Measurements from ENCODE around the gene LRRC8C.

LRRC8C gene

DNA sequence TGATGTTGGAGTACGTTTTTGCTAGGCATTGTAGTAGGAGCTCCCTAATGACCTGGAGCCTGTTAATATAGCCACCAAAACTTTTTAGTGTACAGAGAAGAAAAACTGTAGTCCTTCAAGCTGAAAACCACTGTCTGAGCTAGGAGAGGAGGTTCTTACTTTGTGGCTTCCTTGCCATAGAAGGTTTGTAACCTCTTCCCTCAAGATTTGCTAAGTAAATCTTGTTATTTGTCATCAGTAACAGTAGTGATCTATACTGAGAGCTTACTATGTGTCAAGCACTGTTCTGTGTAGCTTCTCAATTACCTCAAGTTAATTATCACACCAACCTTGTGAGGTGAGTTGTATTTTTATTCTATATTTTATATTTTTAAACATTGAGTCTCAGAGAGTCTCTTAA is 21.2 kb upstream of the LRRC8C start:
- H3K4me3 ChIP-seq (ENCODE audit: low read length) = no peak overlapping the region
- DNase-seq (ENCODE audit: low read depth) = no peak
- TF ChIP-seq, protein P1, sequence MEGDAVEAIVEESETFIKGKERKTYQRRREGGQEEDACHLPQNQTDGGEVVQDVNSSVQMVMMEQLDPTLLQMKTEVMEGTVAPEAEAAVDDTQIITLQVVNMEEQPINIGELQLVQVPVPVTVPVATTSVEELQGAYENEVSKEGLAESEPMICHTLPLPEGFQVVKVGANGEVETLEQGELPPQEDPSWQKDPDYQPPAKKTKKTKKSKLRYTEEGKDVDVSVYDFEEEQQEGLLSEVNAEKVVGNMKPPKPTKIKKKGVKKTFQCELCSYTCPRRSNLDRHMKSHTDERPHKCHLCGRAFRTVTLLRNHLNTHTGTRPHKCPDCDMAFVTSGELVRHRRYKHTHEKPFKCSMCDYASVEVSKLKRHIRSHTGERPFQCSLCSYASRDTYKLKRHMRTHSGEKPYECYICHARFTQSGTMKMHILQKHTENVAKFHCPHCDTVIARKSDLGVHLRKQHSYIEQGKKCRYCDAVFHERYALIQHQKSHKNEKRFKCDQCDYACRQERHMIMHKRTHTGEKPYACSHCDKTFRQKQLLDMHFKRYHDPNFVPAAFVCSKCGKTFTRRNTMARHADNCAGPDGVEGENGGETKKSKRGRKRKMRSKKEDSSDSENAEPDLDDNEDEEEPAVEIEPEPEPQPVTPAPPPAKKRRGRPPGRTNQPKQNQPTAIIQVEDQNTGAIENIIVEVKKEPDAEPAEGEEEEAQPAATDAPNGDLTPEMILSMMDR (IDR thresholded peaks at IDR 0.05; ENCODE audit: insufficient read depth, low read depth, low read length, missing control alignments) = no peak

DNA sequence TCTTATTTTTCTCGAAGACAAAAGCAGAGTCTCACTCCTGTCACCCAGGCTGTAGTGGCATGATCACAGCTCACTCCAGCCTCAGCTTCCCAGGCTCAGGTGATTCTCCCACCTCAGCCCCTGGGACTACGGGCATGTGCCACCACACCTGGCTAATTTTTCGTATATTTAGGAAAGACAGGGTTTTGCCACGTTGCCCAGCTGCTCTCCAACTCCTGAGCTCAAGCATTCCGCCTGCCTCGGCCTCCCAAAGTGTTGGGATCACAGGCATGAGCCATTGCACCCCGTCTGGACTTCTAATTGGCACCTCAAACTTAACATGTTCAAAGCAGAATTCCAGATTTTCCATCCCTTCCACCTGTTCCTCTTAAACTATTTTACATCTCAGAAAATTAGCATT is 19.0 kb upstream of the LRRC8C start:
- DNase-seq (ENCODE audit: low read depth) = no peak
- H3K4me3 ChIP-seq (ENCODE audit: low read length) = no peak overlapping the region
- TF ChIP-seq, protein P1 (IDR thresholded peaks at IDR 0.05; ENCODE audit: insufficient read depth, low read depth, low read length, missing control alignments) = no peak

DNA sequence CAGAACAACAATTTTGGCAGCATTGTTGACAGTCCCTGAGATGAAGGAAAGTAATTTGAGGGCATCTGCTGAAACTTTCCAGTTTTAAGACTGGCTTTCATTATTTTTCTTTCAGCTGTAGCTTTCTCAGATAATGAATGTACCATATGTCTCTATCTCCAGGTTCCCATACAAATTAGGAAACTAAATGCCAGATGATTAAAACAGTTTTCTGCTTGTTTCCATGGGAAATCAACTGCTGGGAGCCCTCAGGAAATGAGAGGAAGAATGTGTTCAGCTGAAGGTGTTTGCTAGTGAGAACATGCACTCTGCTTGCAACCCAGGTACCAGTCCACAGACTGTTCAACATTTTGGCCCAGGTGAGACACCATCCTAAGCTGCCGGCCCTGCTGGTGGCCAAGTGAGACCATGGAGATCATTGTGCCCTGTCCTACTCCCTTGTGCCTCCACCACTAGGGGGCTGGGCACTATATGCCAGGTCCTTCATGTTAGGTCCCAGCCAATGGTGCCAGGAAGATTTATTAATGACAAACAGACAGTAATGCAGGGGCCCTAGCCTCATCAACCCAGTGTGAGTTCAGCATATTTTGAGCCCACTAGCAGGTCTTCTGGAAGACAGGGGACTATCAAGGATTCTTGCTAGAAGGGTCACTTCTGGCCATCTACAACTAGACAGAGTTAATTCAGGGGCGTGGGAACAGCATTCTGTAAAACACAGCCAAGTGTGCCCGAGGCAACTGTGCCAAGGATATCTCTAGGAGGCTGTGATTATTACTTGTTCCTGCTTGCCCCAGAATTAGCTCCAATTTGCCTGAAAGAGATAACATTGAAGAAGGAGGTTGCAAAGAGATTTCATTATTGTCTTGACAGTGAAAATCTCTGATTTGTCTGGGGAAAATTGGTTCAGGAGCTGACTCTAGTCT is 17.0 kb upstream of the LRRC8C start:
- TF ChIP-seq, protein P1 (IDR thresholded peaks at IDR 0.05; ENCODE audit: insufficient read depth, low read depth, low read length, missing control alignments) = peak; percentile 42
- peak; percentile 82 for DNase-seq (ENCODE audit: low read depth)
- H3K4me3 ChIP-seq (ENCODE audit: low read length) = no peak overlapping the region

DNA sequence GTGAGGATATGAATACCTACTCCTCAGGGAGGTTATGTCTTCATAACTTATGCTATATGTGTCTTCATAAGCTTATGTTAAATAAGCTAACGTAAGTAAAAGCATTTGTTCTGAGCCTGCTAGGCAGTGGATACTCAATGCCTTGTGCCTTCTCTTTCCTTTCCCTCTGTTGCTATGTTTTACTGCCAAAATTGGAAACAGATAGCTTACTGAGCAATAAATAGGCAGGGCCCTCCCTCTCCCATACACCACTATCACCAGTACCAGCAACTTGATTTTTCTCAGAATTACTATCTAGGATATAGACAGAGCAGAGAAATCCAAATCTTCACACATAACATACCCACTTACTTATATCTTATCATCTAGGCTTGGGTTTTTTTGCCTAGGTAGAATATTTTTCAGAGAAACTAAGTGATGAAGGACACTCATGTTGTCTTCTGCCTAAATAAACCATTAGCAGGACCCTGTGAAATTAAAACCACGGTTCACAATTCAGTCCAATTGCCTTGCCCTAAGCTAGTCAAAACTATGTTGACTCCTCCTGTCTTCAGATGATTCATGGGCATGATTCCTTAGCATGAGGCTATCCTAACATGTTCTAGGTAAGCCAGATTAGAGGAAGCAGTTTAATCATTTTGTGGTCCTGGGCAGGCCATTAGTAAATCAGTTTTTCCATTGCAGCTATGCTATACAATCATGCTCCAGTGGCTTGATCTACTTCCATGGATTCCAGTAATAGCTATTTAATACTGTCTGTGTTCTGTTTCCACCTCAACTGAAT is 15.9 kb upstream of the LRRC8C start:
- no peak overlapping the region for H3K4me3 ChIP-seq (ENCODE audit: low read length)
- TF ChIP-seq, protein P1 (IDR thresholded peaks at IDR 0.05; ENCODE audit: insufficient read depth, low read depth, low read length, missing control alignments) = no peak
- DNase-seq (ENCODE audit: low read depth) = peak; percentile 83

DNA sequence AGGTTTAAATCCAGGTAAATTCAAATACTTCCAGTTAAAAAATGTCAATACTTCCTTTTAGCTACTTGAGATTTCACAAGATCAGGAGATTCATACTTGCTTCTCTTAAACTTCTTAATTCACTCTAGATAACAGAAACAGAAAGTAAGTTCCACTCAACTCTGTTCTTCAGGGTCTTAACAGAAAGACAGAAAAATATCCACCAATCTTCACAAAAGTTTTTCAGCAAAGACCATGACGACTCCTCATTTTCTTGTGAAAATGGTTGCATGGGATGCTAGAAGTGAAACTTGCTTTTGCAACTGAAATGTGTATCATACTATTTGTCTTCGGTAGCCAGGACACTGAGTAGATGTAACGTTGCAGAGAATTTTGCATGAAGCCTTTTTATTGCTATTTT is 12.3 kb upstream of the LRRC8C start:
- H3K4me3 ChIP-seq (ENCODE audit: low read length) = no peak overlapping the region
- TF ChIP-seq, protein P1 (IDR thresholded peaks at IDR 0.05; ENCODE audit: insufficient read depth, low read depth, low read length, missing control alignments) = no peak
- no peak for DNase-seq (ENCODE audit: low read depth)

DNA sequence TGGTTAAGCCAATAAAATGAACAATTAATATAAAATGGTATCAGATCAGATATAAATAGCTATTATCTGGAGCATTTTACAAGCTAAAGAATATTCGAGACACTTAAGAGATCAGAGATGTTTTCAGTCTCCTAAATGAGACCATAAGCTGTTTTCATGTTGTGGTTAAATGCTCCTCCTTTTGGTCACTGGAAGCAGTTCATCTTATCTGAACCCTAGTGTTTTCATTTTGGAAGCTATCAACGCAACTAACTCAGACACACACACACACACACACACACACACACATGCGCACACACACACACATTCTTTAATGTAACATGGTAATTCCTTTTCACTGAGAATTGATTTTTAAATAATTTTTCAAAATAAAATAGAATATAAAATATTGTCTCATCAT is 10.0 kb upstream of the LRRC8C start:
- TF ChIP-seq, protein P1 (IDR thresholded peaks at IDR 0.05; ENCODE audit: insufficient read depth, low read depth, low read length, missing control alignments) = peak; percentile 32
- peak; percentile 21 for DNase-seq (ENCODE audit: low read depth)
- H3K4me3 ChIP-seq (ENCODE audit: low read length) = no peak overlapping the region
